Activated CD4-positive, CD25-positive, alpha-beta regulatory T cell (primary cell): ENCODE measurements around the gene TMEM39A.

ENCODE experiments used
- DNase-seq, 4 experiments: peaks; one replicate each; lab custom pipeline; 2025; lab: John Stamatoyannopoulos, UW

The TMEM39A gene, protein sequence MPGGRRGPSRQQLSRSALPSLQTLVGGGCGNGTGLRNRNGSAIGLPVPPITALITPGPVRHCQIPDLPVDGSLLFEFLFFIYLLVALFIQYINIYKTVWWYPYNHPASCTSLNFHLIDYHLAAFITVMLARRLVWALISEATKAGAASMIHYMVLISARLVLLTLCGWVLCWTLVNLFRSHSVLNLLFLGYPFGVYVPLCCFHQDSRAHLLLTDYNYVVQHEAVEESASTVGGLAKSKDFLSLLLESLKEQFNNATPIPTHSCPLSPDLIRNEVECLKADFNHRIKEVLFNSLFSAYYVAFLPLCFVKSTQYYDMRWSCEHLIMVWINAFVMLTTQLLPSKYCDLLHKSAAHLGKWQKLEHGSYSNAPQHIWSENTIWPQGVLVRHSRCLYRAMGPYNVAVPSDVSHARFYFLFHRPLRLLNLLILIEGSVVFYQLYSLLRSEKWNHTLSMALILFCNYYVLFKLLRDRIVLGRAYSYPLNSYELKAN

DNA sequence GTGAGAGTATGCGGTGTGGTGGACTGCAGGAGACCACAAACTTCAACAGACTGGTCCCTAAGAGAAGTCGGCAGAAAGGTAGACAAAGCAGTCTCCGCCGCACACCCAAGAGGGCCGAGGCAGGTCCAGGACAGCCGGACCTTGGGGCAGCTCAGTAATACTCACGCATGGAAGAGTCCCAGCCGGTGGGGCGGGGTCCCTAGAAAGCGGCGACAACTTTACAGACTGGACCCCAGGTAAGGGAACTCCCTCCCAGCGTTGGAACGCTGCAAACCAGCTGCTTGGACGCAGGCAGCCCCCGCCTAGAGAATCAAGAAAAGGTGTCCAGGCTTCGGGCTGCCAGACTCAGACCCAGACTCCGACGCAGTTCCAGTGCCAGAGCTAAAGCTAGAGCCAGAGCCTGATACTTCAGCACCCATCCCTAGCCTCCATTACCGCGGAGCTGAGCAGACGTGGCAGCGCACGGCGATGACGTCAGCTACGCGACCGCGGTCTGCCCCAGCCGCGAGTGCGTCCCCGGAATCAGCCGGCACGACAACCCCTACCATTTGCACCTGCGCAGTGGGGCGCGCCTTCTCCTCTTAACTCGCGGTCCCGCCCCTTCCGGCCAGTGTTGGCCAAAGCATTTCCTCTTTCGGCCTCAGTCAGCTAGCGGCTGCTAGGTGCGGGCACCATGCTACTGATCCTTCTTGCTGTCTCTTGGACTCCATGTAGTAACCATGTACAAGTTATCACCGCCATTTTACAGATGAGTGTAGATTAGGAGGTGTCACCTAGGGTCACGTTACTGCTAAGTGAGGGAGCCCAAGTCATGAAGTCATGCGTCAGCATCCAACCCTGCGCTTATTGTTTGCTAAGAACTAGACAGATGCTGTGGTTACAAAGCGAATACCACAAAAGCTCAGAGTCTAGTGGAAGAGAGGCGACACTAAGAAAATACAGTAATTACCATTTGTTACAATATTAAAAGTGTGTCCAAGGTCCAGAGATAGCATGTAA lies at the start of gene TMEM39A:
TMEM39A (minus strand) TSS at position 445 of the 999 bp plus-strand sequence. CDS start 1,541 bp downstream, outside the sequence.
- DNase-seq: peak; percentile 97 to 98 (median 97)

DNA sequence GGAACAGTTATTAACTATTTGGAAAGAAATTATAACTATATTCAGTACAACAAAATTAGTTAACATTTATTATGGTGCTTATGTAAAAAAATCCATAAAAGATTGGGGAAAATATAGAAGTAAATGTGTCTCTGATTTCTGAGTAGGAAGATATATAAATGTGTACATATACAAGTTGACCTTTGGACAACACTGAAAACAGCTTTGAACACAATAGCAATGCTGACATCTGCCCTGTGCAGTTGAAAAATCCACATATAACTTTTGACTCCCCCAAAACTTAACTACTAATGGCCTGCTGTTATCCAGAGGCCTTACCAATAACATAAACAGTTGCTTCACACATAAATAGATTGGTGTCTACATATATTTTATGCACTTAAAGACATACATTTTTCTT lies 47.3 kb upstream of the TMEM39A start:
- DNase-seq: no peak

DNA sequence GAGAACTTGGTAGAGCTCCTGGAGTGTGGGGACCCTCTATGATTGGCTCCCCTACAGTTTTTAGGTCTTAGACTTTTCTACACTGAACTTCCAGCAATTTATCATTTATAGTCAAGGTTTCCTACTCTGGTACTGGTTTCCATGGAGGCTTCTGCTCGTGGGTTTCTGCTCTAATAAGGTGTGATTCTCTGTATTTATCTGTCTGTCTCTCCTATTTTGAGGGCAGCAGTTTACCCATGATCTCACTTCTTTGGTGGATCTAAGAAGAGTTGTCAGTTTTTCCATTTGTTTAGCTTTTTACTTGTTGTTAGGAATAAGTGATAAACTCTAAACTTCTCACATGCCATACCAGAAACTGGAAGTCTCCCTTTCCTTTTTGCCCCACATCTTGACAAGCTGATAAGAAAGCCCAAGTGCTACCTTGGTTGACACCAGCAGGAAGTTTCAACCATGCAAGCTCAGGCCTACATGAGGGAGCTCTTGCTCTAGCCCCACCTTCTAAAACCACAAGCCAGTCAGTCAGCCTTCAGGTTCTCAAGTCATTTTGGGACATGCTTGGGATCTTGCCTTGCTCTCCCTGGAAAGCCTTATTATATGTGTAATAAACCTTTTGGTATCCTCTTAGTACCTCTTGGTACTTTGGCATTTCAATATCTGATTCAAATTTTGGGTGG lies 44.9 kb upstream of the TMEM39A start:
- DNase-seq: no peak

DNA sequence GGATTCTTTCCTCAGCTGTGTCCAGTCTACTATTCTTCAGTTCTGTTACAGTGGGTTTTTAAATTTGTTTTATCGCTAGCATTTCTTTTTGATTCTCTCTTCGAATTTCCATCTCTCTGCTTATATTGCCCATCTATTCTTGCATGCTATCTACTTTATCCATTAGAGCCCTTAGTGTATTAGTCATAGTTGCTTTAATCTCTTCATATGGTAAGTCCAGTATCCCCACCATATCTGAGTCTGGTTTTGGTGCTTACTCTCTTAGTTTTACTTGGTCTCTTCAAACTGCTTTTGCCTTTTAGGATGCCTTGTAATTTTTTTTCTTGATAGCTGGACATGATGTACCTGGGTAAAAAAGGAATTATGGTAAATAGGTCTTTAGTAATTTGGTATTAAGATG lies 44.0 kb upstream of the TMEM39A start:
- no peak for DNase-seq

DNA sequence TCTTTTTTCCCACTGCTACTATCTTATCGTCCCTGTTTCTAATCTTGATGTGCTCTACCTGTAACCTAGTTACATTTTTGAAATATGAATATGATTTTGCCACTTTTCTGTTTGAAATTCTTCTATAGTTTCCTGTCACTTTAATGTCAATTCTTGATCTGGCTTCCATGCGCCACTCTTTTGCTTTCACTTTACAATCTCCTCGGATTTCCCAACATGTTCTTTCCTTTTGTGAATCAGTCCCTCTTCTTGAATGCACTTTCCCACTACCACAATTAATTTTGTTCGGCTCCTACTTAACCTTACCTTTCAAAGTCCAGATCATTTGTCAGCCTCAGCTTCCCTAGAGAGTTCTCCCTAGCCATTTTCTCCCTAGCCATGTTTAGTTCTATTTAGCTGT lies 43.2 kb upstream of the TMEM39A start:
- DNase-seq: no peak

DNA sequence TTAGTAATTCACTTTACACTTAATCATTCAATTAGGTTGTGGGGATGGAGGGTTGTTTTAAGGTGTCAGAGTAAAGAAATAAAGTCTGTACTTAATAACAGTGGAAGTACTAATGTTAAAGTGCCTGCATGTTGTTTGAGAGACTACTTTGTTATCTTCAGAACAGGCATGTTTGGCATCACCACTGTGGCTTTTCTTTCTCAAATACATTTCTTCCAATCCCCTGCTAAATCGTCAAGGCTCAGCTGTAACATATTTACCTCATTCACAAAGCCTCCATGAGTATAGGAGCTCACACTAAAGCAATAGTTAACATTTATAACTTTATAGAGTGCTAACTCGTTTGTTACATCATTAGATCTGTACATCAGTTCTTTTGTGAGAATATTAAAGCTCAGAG lies 37.5 kb upstream of the TMEM39A start:
- no peak for DNase-seq

DNA sequence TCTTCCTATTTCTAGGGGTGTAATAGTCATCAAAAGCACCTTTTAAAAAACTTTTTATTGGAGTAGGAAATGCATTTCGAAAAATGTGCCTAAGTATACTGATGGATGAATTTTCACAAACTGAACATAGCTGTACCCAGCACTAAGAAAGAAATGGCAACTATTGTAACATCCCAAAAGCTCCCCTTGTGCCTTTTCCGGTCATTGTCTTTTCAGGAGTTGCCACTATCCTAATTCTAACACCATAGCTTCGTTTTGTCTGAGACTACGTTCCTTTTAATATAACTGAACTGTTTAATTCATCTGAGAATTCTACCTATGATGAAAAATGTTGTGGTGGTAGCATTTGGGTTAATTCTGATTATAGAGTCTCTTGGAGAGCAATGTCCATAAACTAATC lies 36.9 kb upstream of the TMEM39A start:
- DNase-seq: no peak

DNA sequence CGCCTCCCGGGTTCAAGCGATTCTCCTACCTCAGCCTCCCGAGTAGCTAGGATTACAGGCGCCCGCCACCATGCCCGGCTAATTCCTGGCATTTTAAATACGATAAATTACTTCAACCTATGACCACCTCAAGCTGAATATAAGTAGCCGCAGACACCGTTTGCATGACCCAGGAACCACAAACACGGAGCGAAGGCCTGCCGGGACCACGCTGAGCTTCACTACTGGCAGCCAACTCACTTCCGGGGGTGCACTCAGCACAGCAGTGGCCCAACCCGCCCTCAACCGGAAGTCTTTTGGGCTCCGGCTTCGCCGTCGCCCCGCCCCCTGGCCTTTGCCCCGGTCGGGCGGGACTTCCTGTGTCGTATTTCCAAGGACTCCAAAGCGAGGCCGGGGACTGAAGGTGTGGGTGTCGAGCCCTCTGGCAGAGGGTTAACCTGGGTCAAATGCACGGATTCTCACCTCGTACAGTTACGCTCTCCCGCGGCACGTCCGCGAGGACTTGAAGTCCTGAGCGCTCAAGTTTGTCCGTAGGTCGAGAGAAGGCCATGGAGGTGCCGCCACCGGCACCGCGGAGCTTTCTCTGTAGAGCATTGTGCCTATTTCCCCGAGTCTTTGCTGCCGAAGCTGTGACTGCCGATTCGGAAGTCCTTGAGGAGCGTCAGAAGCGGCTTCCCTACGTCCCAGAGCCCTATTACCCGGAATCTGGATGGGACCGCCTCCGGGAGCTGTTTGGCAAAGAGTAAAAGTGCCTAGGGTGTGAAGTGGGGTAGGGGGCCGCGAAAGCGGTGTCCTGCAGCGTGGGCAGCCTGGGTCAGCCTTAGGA lies 35.0 kb upstream of the TMEM39A start, which contains the start of gene TIMMDC1:
TIMMDC1 (plus strand) TSS at position 362 of the 826 bp plus-strand sequence; CDS start at position 549, 187 bp downstream.
- peak; percentile 92 to 97 (median 94) for DNase-seq

DNA sequence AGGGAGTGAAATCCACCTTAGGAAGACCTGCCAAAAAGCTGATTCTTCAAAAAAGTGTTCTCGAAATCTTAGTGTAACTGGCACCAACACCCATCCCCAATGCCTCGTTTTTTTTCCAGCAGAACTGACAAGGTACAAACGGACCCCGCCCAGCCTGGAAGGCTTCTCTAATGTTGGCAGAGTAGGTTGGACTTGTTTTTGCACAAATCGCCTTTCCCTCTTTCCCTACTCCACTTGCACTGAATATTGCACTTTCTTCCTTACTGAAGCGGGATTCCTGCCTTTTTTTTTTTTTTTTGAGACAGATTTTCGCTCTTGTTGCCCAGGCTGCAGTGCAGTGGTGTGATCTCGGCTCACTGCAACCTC lies 34.4 kb upstream of the TMEM39A start:
- DNase-seq: no peak

DNA sequence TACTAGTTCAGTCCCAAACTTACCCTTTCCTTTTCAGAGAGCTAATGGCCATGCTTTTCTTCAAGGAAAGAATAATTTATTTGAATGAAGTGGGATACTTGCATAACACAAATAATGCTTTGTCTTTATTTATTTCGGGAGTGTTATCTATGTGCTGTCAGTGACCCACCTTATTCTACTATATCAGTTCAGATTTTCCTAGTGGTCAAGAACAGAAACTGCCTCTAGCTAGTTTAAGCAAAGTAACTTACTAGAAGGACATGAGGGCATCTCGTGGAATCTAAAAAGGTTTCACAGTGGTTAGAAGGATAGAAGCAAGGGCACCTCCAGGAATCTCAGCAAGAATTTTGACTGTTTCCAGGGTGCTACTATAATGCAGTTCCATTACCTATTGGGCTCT lies 31.2 kb upstream of the TMEM39A start:
- DNase-seq: no peak

DNA sequence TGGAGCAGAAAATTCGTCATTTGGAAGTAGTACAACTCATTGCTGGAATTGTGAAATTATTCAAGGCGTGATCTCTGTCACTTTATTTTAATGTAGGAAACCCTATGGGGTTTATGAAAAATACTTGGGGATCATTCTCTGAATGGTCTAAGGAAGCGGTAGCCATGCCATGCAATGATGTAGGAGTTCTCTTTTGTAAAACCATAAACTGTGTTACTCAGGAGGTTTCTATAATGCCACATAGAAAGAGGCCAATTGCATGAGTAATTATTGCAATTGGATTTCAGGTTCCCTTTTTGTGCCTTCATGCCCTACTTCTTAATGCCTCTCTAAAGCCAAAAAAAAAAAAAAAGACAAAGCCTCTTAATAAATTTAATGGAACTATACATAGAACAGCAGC lies 29.4 kb upstream of the TMEM39A start:
- DNase-seq: no peak

DNA sequence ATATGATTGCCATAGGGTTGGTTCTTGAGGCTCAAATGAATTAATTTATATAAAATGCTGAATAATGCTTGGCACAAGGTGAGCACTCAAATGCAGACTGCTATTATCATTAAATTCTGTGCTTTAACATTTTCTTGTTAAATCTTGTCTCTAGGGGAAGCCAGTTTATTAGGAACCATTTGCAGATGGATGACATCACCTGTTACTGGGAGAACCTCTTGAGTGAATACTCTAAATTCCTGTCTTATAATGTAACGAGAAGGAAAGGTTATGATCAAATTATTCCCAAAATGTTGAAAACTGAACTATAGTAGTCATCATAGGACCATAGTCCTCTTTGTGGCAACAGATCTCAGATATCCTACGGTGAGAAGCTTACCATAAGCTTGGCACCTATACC lies 28.7 kb upstream of the TMEM39A start:
- DNase-seq: no peak

DNA sequence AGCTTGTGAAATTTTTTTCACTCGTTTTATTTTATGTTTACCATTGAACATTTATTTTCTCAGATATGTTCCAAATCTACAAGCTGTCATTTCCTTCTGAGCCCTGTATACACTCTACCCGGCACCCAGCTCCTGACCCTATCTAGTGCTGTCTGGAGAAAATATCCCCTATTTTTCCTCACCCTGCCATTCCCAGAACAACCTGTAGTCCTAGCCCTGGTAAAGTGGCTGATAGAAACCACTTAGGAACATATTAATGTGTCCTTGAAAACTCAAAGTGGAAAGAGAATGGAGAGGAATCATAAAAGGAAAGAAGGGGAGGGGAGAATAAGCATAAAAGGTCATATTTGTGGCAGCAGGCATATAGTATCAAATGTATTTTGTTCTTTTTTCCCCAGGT lies 26.7 kb upstream of the TMEM39A start:
- DNase-seq: no peak

DNA sequence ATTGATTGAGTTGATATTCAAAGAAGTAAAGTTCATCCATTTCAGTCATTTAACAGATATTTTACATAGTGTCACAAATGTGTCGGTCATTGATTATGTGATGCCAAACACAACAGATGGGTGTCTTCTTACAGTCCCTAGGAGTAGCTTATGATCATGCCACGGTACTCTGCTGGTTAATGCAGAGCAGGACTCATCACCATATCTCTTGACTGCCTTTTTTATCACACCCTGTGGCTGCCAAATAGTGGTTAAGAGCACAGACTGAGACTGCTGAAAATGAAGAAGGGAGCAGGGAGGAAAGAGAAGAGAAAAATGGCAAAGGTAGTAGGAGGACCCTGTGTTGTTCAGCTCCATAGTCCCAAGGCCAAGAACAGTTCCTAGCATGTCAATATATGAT lies 22.1 kb upstream of the TMEM39A start:
- no peak for DNase-seq

DNA sequence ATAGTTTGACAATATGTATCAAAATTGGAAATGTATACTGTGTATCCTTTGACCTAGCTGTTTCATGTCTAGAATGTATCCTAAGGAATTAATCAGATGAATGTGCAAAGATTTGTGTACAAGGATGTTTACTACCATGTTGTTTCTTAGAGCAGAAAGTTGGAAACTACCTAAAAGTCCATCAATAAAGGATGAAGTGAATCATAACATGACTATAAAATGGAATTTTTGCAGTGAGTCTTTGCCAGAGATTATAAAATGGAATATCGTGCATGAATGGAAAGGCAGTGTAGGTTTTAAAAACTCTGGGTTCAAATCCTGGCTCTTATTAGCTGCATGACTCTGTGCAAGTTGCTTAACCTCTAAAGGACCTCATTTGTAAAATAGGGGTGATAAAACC lies 19.7 kb upstream of the TMEM39A start:
- no peak for DNase-seq

DNA sequence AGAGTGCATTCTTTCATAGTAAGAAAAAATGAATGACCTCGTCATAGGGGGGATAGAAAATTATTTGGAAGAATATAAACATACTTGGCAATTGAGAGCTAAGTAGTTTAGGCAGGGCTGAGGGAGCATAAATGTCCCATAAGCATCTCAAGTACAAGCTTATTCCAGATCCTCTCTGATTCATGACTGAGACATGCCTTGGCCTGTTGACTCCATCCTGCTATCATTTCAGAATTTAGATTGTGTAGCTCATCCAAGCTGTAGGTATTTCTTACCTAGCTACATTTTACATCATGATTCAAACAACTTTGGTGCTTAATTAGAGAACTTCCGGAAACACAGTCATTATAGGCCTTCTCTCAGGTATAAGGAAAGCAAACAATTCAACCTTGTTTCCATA lies 17.7 kb upstream of the TMEM39A start:
- no peak for DNase-seq

DNA sequence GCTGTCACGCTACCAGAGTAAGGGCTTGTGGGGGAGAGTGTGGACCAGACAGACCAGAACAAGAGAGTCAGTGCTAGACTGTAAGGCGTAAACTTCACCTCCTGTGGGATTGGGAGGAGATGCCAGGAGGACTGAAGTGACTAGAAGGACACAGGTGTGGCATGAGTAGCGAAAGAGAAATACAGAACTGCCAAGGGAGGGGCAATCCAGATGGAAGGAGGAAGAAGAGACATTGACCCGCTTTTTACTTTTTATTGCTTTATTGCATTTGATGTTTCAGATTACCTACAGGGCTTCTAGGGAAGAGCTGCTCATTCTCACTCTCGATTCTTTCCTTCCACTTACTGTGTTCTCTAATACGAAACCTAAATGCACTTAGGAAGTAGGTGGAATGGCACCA lies 7.5 kb upstream of the TMEM39A start:
- DNase-seq: no peak

DNA sequence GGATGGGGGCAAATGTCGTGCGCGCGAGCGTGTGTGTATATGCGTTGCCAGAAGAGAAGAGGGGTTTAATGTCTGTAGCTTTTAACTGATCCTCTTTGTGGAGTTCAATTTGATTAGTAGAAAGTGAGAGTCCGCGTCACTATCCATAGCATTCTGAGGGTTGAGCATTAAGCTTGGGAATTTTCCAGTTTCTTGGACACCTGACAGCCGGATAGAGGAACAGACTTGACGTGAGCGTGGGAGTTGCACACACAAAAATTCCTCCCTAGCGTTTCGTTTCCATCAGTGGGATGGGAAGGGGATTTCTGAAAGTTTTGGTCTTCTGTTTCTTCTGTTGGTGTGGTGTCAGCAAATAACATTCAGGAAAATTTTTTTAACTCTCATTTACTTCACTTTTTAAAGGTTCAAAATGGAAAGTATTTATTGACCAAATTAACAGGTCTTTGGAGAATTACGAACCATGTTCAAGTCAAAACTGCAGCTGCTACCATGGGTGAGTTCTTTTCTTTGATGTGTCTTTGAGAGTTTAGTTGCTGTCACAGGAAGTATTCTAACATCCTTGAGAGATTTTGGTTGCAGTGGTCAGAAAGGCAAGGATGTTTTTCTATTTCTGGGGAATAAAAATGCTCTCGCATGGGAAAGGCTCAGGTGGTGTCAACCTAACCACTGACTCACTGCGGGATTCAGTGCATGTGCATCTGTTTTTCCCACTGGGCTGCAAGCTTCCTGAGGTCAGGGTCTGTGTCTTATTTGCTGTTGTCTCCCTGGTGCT lies 6.2 kb upstream of the TMEM39A start:
- DNase-seq: no peak

DNA sequence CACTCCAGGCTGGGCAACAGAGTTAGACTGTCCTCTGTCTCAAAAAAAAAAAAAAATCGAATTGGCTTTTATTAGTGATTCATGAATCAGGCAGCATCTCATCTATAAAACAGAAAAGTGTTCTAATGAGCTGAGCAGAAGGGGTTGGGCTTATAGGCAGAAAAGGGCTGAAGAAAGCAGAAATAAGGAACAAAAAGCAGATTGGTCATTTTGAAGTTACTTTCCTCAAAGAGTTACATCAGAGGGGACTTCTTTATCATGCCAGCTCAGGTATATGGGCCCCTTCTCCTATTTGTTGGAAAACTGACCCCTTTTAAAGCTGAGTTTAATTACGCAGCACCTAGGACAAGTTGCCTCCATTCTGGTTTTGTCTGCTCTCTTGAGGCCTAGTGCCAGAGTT lies 4.6 kb upstream of the TMEM39A start:
- DNase-seq: no peak

DNA sequence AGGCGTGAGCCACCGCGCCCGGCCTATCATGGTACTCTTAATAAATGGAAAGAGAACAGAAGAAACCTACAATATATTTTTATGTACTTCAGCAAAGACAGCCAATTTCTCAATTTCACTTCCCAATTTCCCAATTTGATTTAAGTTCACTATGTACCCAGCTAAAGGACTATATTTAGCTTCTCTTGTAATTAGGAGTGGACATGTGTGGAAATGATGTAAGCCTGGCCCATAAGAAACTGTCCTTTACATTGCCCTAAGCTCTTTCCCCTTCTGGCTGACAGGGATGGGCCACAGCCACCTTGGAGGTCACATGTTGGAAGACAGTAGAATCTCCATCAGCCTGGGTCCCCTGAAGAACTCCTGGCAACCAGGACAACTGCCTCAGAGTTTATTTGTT lies 6.2 kb downstream of the TMEM39A start:
- DNase-seq: no peak
